CD4-positive, alpha-beta memory T cell (primary cell): ENCODE measurements around the gene INHA. TPM values are rescaled to one million over a fixed set of nuclear protein-coding genes. Genes with fewer than 3 reads are reported as not detected.

Source experiments
- CTCF ChIA-PET: fragments of 350-600 bp; sonication (Branson Sonifier 250); formaldehyde crosslinking; loops from one replicate; lab custom pipeline; 2021; ENCODE audit warnings: inconsistent platforms; ENCODE audit not compliant: partially characterized antibody; lab: Charles Lee
- POLR2A ChIA-PET: fragments of 350-600 bp; sonication (Branson Sonifier 250); formaldehyde crosslinking; loops from one replicate; lab custom pipeline; 2021; ENCODE audit not compliant: partially characterized antibody; lab: Charles Lee
- DNase-seq, 5 donors: peaks; one replicate each; pipeline versions ENCODE4 v3.0.0 to v3.0.0-alpha.2; 2020 to 2022; ENCODE audit warnings: mixed read lengths in 1 of 5
- H3K27ac ChIP-seq: one replicate; pipeline ENCODE4 v1.7.0; 2013; ENCODE audit warnings: low read depth, low read length
- H3K27me3 ChIP-seq: 2 replicates; pipeline ENCODE4 v1.7.0; 2013; ENCODE audit warnings: mild to moderate bottlenecking, low read length, moderate library complexity; ENCODE audit not compliant: insufficient read depth
- H3K36me3 ChIP-seq: 2 replicates; pipeline ENCODE4 v1.7.0; 2013; ENCODE audit warnings: mild to moderate bottlenecking, low read length, moderate library complexity; ENCODE audit not compliant: insufficient read depth
- H3K4me1 ChIP-seq: 2 replicates; pipeline ENCODE4 v1.7.0; 2013; ENCODE audit warnings: mild to moderate bottlenecking, low read length, moderate library complexity; ENCODE audit not compliant: insufficient read depth
- H3K4me3 ChIP-seq, 2 donors: one replicate each; pipeline ENCODE4 v1.7.0; 2013; ENCODE audit warnings: low read length in 2 of 2, mild to moderate bottlenecking in 1 of 2
- H3K9me3 ChIP-seq, 2 donors: one replicate each; pipeline ENCODE4 v1.7.0; 2013; ENCODE audit warnings: low read length in 2 of 2, control low read depth in 1 of 2; ENCODE audit not compliant: control insufficient read depth in 1 of 2
- H3K27ac Mint-ChIP-seq, 7 donors: one replicate each; pipeline ENCODE4 v1.8.0; 2020 to 2021; ENCODE audit warnings: mixed read lengths in 7 of 7, mild to moderate bottlenecking in 6 of 7, inconsistent platforms in 3 of 7, moderate library complexity in 3 of 7
- H3K27me3 Mint-ChIP-seq, 2 donors: one replicate each; pipeline ENCODE4 v1.8.0; 2020 to 2021; ENCODE audit warnings: mixed read lengths in 2 of 2
- H3K36me3 Mint-ChIP-seq, 2 donors: one replicate each; pipeline ENCODE4 v1.8.0; 2020 to 2021; ENCODE audit warnings: mixed read lengths in 2 of 2, inconsistent platforms in 1 of 2, mild to moderate bottlenecking in 1 of 2
- H3K4me1 Mint-ChIP-seq, 4 donors: one replicate each; pipeline ENCODE4 v1.8.0; 2020 to 2021; ENCODE audit warnings: mixed read lengths in 4 of 4, mild to moderate bottlenecking in 1 of 4
- H3K4me3 Mint-ChIP-seq, 8 donors: one replicate each; pipeline ENCODE4 v1.8.0; 2020 to 2021; ENCODE audit warnings: mixed read lengths in 8 of 8, mild to moderate bottlenecking in 7 of 8, moderate library complexity in 6 of 8, inconsistent platforms in 3 of 8
- H3K9me3 Mint-ChIP-seq, 8 donors: one replicate each; pipeline ENCODE4 v1.8.0; 2020 to 2021; ENCODE audit warnings: mixed read lengths in 8 of 8, mild to moderate bottlenecking in 5 of 8, inconsistent platforms in 3 of 8, moderate library complexity in 1 of 8
- intact Hi-C: fragments of 100-400 bp; cut with micrococcal nuclease; formaldehyde crosslinking; loops from one replicate; pipeline ENCODE4 v1.15.1; 2023
- polyA plus RNA-seq, 2 donors: library from polyadenylated mRNA; unstranded; fragments of 300-500 nt; fragmentation: Illumina TruSeq; gene quantifications; one replicate each; pipeline ENCODE4 v1.2.3, GENCODE V29; 2021
- total RNA-seq, 2 experiments: library from RNA; stranded (reverse); gene quantifications; one replicate each; pipeline ENCODE4 v1.2.3, GENCODE V29; 2021

Gene INHA
- total and polyA plus RNA-seq, 4 experiments from 2014 or later = not detected

DNA sequence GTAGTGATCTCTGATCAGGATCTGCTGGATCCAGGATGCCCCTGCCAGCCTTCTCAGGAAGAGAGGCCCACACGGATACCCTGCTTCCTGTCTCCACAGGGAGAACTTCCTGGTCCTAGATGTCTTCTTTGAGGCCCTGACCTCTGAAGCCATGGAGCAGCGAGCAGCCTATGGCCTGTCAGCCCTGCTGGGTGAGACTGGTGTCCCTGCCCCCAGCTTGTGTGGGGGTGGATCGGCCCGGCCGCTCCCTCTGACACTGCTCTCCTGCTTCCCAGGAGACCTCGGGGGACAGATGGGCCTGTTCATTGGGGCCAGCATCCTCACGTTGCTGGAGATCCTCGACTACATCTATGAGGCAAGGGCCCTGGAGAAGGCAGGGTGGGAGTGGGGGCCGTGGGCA is 35.1 kb upstream of the INHA start:
- Mint-ChIP-seq H3K4me3 (no peak overlapping the region), H3K9me3 (no peaks in the 10 kb centered on the region), H3K27me3 (peaks cover 5 to 17% of the 10 kb centered on the region in 2 donors), H3K36me3 (no peaks in the 10 kb centered on the region), H3K27ac (no peak overlapping the region), H3K4me1 (peaks cover 3 to 11% (median 7%) of the 10 kb centered on the region in 4 donors)
- Histone ChIP-seq H3K27ac (no peak overlapping the region), H3K36me3 (no peaks in the 10 kb centered on the region), H3K4me3 (no peak overlapping the region), H3K27me3 (no peaks in the 10 kb centered on the region), H3K9me3 (no peaks in the 10 kb centered on the region), H3K4me1 (peaks cover 2% of the 10 kb centered on the region)
- DNase-seq = peak in 1 of 5 donors; percentile 36
- POLR2A ChIA-PET = no interaction called here
- CTCF ChIA-PET = interaction anchor here (1.1 kb wide), 1 partner anchor 13 kb away, joined by 3 read pairs; no protein-coding TSS in a partner anchor
- intact Hi-C loops = no loop called here

DNA sequence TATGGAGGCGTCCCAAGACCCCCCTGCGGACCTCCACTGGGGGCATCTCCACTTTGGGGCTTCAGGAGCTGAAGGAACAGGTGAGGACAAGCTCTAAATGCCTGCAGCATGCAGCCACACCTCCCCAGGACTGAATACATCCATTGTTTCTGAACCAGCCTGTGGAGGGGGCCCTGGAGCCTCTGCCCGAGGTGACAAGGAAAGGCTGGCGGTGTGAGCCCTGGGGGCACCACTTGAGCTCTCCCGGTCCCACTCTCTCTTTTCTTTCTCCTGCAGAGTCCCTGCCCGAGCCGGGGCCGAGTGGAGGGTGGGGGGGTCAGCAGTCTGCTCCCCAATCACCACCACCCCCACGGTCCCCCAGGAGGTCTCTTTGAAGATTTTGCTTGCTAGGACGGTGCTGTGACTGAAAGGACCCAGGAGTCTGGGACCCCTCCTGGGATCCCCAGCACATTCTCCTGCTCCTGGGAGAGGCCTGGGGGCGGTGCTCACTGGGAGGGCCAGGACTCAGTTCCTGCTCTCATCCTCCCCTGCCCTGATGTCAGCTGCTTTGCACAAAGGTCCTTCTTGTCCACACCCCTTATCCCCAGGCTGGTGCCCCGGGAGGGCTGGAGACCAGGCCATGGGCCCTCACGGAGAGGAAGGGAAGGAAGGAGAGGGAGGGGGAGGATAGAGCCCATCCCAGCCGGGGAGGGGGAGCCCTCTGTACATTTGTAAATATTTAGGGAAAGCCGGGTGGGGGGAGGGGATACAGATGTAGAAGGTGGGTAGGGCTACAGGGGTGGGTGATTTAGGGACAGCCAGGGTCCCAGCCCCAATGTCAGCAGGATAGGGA is 34.2 kb upstream of the INHA start:
- H3K36me3 ChIP-seq = no peaks in the 10 kb centered on the region
- Mint-ChIP-seq H3K4me3 (no peak overlapping the region), H3K4me1 (peaks cover 10 to 20% (median 15%) of the 10 kb centered on the region in 4 donors), H3K27me3 (peaks cover 2 to 11% of the 10 kb centered on the region in 2 donors), H3K36me3 (peaks cover 0 to 2% of the 10 kb centered on the region in 2 donors), H3K27ac (no peak overlapping the region), H3K9me3 (no peaks in the 10 kb centered on the region)
- intact Hi-C loops = no loop called here
- no peak overlapping the region for H3K27ac ChIP-seq
- peaks cover 11% of the 10 kb centered on the region for H3K4me1 ChIP-seq
- CTCF ChIA-PET = interaction anchor here (0.6 to 8.5 kb wide), 5 partner anchors 8 to 620 kb away, joined by 3 to 73 read pairs (median 4); no protein-coding TSS in a partner anchor
- POLR2A ChIA-PET = no interaction called here
- DNase-seq = peak in 1 of 5 donors; percentile 1
- H3K27me3 ChIP-seq = no peaks in the 10 kb centered on the region
- H3K9me3 ChIP-seq = no peaks in the 10 kb centered on the region
- no peak overlapping the region for H3K4me3 ChIP-seq

DNA sequence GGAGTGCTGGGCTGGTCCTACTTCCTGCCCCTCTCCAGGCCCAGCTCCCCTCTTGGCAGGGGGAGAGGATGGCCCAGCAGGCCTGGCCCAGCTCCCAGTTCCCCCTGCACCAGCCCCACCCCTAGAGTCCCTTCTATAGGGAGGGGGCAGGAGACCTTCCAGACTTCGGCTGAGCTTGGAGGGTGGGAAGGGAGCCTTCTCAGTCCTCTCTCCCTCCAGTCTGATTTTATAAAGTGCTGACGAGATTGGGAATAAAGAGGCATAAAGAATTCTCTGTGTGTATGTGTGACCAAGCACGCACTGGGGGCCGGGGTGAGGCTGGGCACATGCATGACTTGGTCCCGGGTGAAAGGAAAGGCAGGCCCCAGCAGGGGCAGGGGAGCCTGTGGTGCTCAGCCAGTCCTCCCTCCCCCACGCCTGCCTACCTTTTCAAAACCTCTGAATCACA is 33.6 kb upstream of the INHA start:
- H3K4me1 ChIP-seq = peaks cover 12% of the 10 kb centered on the region
- H3K27ac ChIP-seq = no peak overlapping the region
- Mint-ChIP-seq H3K4me3 (no peak overlapping the region), H3K27me3 (peaks cover 2 to 8% of the 10 kb centered on the region in 2 donors), H3K27ac (no peak overlapping the region), H3K36me3 (peaks cover 0 to 2% of the 10 kb centered on the region in 2 donors), H3K4me1 (peaks cover 10 to 21% (median 16%) of the 10 kb centered on the region in 4 donors), H3K9me3 (no peaks in the 10 kb centered on the region)
- CTCF ChIA-PET = interaction anchor here (1.5 to 8.5 kb wide), 4 partner anchors 9 to 105 kb away, joined by 4 to 73 read pairs (median 56); no protein-coding TSS in a partner anchor
- DNase-seq = no peak
- POLR2A ChIA-PET = no interaction called here
- no peak overlapping the region for H3K4me3 ChIP-seq
- H3K27me3 ChIP-seq = no peaks in the 10 kb centered on the region
- H3K9me3 ChIP-seq = no peaks in the 10 kb centered on the region
- H3K36me3 ChIP-seq = no peaks in the 10 kb centered on the region
- intact Hi-C loops = no loop called here

DNA sequence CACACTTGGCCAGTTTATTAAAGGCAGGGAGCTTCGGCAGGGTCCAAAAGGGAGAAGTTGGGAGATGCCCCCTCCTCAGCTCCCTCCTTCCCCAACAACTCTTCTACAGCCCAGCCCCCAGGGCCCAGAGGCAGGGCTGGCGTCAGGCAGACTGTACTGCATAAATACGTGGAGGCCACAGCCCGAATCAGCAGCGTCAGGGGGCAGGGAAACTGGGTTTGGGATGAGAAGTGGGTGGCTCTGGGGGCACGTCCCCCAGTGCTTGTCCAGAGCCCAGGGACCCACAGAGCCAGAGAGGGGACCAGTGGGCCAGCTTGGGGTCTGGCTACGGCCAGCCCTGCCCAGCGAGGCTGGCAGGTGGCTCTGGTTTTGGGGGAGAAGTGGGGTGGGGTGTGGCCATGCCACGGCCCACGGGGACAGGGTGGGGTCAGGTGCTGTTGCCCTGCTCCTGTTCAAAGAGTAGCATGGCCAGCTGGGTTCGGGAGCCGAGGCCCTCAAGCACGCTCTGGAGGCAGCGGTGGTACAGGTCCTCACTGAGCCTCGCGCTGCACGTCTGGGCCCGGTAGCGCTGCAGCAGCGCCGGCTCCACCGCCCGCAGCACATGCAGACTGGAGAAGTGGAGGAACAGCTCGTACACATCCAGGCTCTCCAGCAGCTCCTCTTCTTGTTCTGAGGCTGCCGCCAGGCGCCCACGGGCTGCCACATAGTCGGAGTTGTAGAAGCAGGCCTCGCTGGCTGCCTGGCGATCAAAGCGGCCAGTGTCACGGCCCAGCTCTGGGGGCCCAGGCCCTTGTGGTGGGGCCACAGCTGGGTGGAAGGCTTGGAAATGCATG is 32.9 kb upstream of the INHA start:
- H3K9me3 ChIP-seq = no peaks in the 10 kb centered on the region
- no peaks in the 10 kb centered on the region for H3K27me3 ChIP-seq
- intact Hi-C loops = no loop called here
- peaks cover 16% of the 10 kb centered on the region for H3K4me1 ChIP-seq
- H3K27ac ChIP-seq = no peak overlapping the region
- CTCF ChIA-PET = interaction anchor here (1.5 to 8.5 kb wide), 7 partner anchors 10 to 104 kb away, joined by 3 to 73 read pairs (median 20); partner anchors contain the start of genes GMPPA and STK11IP
- no peaks in the 10 kb centered on the region for H3K36me3 ChIP-seq
- Mint-ChIP-seq H3K4me1 (peaks cover 10 to 22% (median 16%) of the 10 kb centered on the region in 4 donors), H3K9me3 (no peaks in the 10 kb centered on the region), H3K27ac (no peak overlapping the region), H3K4me3 (no peak overlapping the region), H3K27me3 (peaks cover 2 to 7% of the 10 kb centered on the region in 2 donors), H3K36me3 (peaks cover 0 to 3% of the 10 kb centered on the region in 2 donors)
- POLR2A ChIA-PET = interaction anchor here (2.3 kb wide), 1 partner anchor 58 kb away, joined by 9 read pairs; the partner anchor contains the start of gene STK11IP
- no peak overlapping the region for H3K4me3 ChIP-seq
- DNase-seq = no peak

DNA sequence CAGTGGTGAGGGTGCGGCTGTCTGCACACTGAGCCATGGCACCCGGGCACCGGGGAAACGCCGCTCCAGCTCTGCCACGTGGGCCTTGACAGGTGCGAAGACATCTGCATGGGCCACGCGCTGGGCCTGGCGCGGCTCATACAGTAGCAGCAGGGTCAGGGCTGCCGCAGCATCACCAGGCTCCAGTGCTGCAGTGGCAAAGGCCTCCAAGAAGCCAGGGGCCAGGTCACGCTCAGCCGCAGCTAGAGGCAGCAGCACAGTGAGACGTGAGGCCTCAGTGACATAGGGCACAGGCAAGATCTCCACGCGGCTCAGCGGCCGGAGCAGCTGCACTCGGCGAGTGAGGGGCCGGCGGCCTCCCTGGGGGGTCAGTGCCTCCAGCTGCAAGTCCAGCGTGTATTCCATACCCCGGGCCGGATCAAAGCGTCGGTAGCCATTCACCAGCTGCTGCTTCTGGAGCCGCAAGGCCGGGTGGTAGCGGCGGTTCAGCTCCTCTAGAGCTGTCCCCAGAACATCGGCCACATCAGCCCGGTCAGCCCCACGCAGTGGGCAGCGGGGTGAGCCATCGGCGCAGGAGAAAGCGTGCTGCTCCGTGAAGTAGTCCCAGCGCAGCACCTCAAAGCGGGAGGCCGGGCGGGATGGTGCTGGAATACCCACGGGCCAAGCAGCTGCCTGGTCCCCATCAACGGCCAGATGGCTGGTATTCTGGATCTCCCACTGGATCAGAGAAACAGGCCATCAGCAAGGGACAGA is 32.0 kb upstream of the INHA start:
- POLR2A ChIA-PET = interaction anchor here (2.3 kb wide), 1 partner anchor 57 kb away, joined by 9 read pairs; the partner anchor contains the start of gene STK11IP
- intact Hi-C loops = loop anchor here (5.0 kb wide), 1 partner anchor 263 kb away; the partner anchor contains the start of gene DNAJB2

DNA sequence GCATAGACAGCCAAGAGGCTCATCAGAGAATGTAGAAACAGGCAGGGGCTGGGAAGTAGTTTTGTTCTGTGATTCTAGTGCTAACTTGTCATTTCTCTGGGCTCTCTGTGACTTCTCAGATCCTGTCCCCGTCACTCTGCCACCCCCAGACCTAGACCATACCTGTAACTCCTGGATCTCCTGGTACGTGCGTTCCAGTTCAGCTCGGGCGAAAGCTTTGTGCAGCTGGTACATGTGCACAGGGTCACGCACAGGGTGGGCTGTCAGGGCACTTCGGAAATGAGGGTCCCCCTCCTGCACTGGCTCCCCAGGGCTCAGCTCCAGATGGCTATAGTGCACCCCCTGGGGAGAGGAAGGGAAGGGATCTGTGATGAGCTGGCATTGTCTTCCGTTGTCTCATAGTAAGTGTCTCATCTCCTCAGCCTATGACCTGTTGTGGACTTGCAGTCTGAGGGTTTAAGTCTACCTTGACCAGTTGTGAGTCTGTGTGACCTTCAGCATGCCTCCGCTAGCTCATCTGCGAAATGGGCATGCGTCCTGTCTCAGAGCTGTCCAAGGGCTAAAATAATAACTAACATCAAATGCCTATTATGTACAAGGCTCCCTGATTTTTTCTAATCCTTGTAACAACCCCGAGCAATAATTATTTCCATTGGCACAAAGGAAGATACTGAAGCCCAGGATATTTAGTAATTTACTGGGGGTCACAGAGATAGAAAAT is 31.2 kb upstream of the INHA start:
- Mint-ChIP-seq H3K27me3 (peaks cover under 1 to 2% of the 10 kb centered on the region in 2 donors), H3K9me3 (no peaks in the 10 kb centered on the region), H3K36me3 (peaks cover 0 to 10% of the 10 kb centered on the region in 2 donors), H3K27ac (peak overlapping the region in 1 of 7 donors; percentile 3), H3K4me1 (peaks cover 15 to 34% (median 23%) of the 10 kb centered on the region in 4 donors), H3K4me3 (peak overlapping the region; percentile 22 to 92 (median 67))
- CTCF ChIA-PET = interaction anchor here (0.7 to 8.5 kb wide), 31 partner anchors 12 to 167 kb away, joined by 3 to 73 read pairs (median 4); partner anchors contain the start of genes GMPPA and STK11IP
- intact Hi-C loops = loop anchor here (1.0 to 5.0 kb wide), 2 partner anchors 19 to 264 kb away; partner anchors contain the start of gene DNAJB2
- no peak overlapping the region for H3K27ac ChIP-seq
- no peaks in the 10 kb centered on the region for H3K9me3 ChIP-seq
- DNase-seq = no peak
- no peak overlapping the region for H3K4me3 ChIP-seq
- H3K4me1 ChIP-seq = peaks cover 21% of the 10 kb centered on the region
- POLR2A ChIA-PET = interaction anchor here (0.7 to 5.0 kb wide), 3 partner anchors 20 to 56 kb away, joined by 3 to 27 read pairs (median 9); partner anchors contain the start of genes GMPPA and STK11IP
- no peaks in the 10 kb centered on the region for H3K36me3 ChIP-seq
- no peaks in the 10 kb centered on the region for H3K27me3 ChIP-seq

More for the DNA sequence above, 32.0 kb upstream of the INHA start:
- peaks cover 0 to 10% of the 10 kb centered on the region in 2 donors for H3K36me3 Mint-ChIP-seq
- no peak for DNase-seq
- CTCF ChIA-PET = interaction anchor here (1.1 to 8.5 kb wide), 17 partner anchors 11 to 166 kb away, joined by 3 to 73 read pairs (median 10); partner anchors contain the start of genes GMPPA and STK11IP
- peaks cover 2 to 7% of the 10 kb centered on the region in 2 donors for H3K27me3 Mint-ChIP-seq
- no peak overlapping the region for H3K27ac Mint-ChIP-seq
- H3K36me3 ChIP-seq = no peaks in the 10 kb centered on the region
- peaks cover 21% of the 10 kb centered on the region for H3K4me1 ChIP-seq
- H3K27ac ChIP-seq = no peak overlapping the region
- no peak overlapping the region for H3K4me3 Mint-ChIP-seq
- H3K4me3 ChIP-seq = no peak overlapping the region
- H3K9me3 Mint-ChIP-seq = no peaks in the 10 kb centered on the region
- H3K27me3 ChIP-seq = no peaks in the 10 kb centered on the region
- H3K4me1 Mint-ChIP-seq = peaks cover 15 to 32% (median 23%) of the 10 kb centered on the region in 4 donors
- no peaks in the 10 kb centered on the region for H3K9me3 ChIP-seq
